Uterus (tissue), 4 donors: ENCODE results near the gene MED16. TPM values are rescaled to one million over a fixed set of nuclear protein-coding genes. Genes with fewer than 3 reads are reported as not detected.
"Not testable (repeated sequence)": the region's sequence is repeated elsewhere in the genome, so short reads cannot be mapped to it uniquely, and the experiment has no call there.

Experiments used
- DNase-seq, 2 donors: peaks; one replicate each; pipeline ENCODE4 v3.0.0-alpha.2; 2019 to 2020
- H3K27ac ChIP-seq, 2 donors: fragments of 200-600 bp; sonication (generic); 1 replicate in 1 of 2; 2 replicates in 1 of 2; pipeline ENCODE4 v1.5.1; 2016 to 2018
- H3K27me3 ChIP-seq, 2 donors: fragments of 200-600 bp; sonication (generic); one replicate each; pipeline ENCODE4 v1.5.1; 2018 to 2019; ENCODE audit warnings: control low read depth in 1 of 2
- H3K36me3 ChIP-seq, 2 donors: fragments of 200-600 bp; sonication (generic); one replicate each; pipeline ENCODE4 v1.5.1; 2019; ENCODE audit warnings: control low read depth in 1 of 2
- H3K4me1 ChIP-seq, 2 donors: fragments of 200-600 bp; sonication (generic); one replicate each; pipeline ENCODE4 v1.5.1; 2018 to 2019; ENCODE audit warnings: control low read depth in 1 of 2
- H3K4me3 ChIP-seq, 2 donors: fragments of 200-600 bp; sonication (generic); 1 replicate in 1 of 2; 2 replicates in 1 of 2; pipeline ENCODE4 v1.5.1; 2018 to 2019; ENCODE audit warnings: mild to moderate bottlenecking in 1 of 2
- H3K9me3 ChIP-seq, 2 donors: fragments of 200-600 bp; sonication (generic); one replicate each; pipeline ENCODE4 v1.5.1; 2019; ENCODE audit warnings: control low read depth in 1 of 2
- CTCF ChIP-seq, 4 experiments: fragments of 200-600 bp in 2 of 4; fragments of 450-650 bp in 2 of 4; sonication (generic) in 2 of 4; IDR thresholded peaks; one replicate each; pipeline ENCODE4 v1.5.1; 2016 to 2019; ENCODE audit warnings: antibody characterized with exemption in 4 of 4, mild to moderate bottlenecking in 2 of 4, moderate library complexity in 1 of 4
- POLR2A ChIP-seq, 2 donors: fragments of 450-650 bp; IDR thresholded peaks; one replicate each; pipeline ENCODE4 v1.6.1; 2016; ENCODE audit warnings: antibody characterized with exemption in 2 of 2, mild to moderate bottlenecking in 1 of 2, moderate library complexity in 1 of 2
- intact Hi-C: fragments of 100-400 bp; cut with DNase I; formaldehyde crosslinking; loops from one replicate; pipeline ENCODE4 v1.15.1; 2023; ENCODE audit warnings: low total_unique reads
- total RNA-seq, 4 donors: library from RNA; depleted of rRNA in 3 of 4; stranded (reverse); fragments of >200 nt in 3 of 4; gene quantifications; one replicate each; pipeline versions ENCODE4 v1.1.0 to v1.2.4, GENCODE V29; 2014 to 2023
- donor health status: DM: yes; HTN: yes; CAD: no.

MED16 gene
- total RNA-seq, 4 donors from 2014 or later = 12.0 to 69.1 (median 43.1) TPM

GRCh38 chr19:843180-843835 lies 49.7 kb downstream of the MED16 start:
- no peak for DNase-seq
- Histone ChIP-seq H3K4me1 (peaks cover 0 to 9% of the 10 kb centered on the region in 2 donors), H3K27ac (no peak overlapping the region), H3K9me3 (no peaks in the 10 kb centered on the region), H3K4me3 (no peak overlapping the region), H3K36me3 (no peaks in the 10 kb centered on the region), H3K27me3 (peaks cover 0 to 33% of the 10 kb centered on the region in 2 donors)
- no peak for TF ChIP-seq CTCF (IDR thresholded peaks at IDR 0.05)
- TF ChIP-seq POLR2A (IDR thresholded peaks at IDR 0.05) = no peak
- intact Hi-C loops = no loop called here

- H3K36me3 ChIP-seq, H3K27ac ChIP-seq, intact Hi-C loops, H3K4me1 ChIP-seq, DNase-seq, H3K4me3 ChIP-seq, H3K9me3 ChIP-seq: not testable (repeated sequence)
- peaks cover 0 to 33% of the 10 kb centered on the region in 2 donors for H3K27me3 ChIP-seq
These were observed 50.2 kb downstream of the MED16 start for GRCh38 chr19:842802-843179.

- Histone ChIP-seq H3K27ac (no peak within 1 kb of the TSS), H3K9me3 (no peaks in the 10 kb centered on the region), H3K36me3 (no peaks in the 10 kb centered on the region), H3K27me3 (peaks cover 0 to 25% of the 10 kb centered on the region in 2 donors), H3K4me1 (peaks cover 0 to 9% of the 10 kb centered on the region in 2 donors), H3K4me3 (no peak within 1 kb of the TSS)
- no peak for DNase-seq
- no peak for TF ChIP-seq CTCF (IDR thresholded peaks at IDR 0.05)
- no peak for TF ChIP-seq POLR2A (IDR thresholded peaks at IDR 0.05)
- intact Hi-C loops = no loop called here
These were observed 52.3 kb downstream of the MED16 start, which contains the start of gene PRTN3 for GRCh38 chr19:840519-841206. Gene PRTN3, plus strand, starts transcription at chr19:840999. Its CDS starts 10 bp downstream, at chr19:841009.

GRCh38 chr19:835210-835810 lies 57.7 kb downstream of the MED16 start:
- H3K36me3 ChIP-seq = no peaks in the 10 kb centered on the region
- H3K27ac ChIP-seq = no peak overlapping the region
- TF ChIP-seq CTCF (IDR thresholded peaks at IDR 0.05) (no peak), POLR2A (IDR thresholded peaks at IDR 0.05) (no peak)
- peaks cover 0 to 4% of the 10 kb centered on the region in 2 donors for H3K27me3 ChIP-seq
- no peaks in the 10 kb centered on the region for H3K9me3 ChIP-seq
- H3K4me1 ChIP-seq = no peaks in the 10 kb centered on the region
- intact Hi-C loops = no loop called here
- no peak overlapping the region for H3K4me3 ChIP-seq
- no peak for DNase-seq

- peaks cover 0 to 7% of the 10 kb centered on the region in 2 donors for H3K27me3 ChIP-seq
- no peaks in the 10 kb centered on the region for H3K9me3 ChIP-seq
- H3K4me1 ChIP-seq = no peaks in the 10 kb centered on the region
- no peaks in the 10 kb centered on the region for H3K36me3 ChIP-seq
- H3K4me3 ChIP-seq = no peak overlapping the region
- no peak overlapping the region for H3K27ac ChIP-seq
- no peak for TF ChIP-seq POLR2A (IDR thresholded peaks at IDR 0.05)
- TF ChIP-seq CTCF (IDR thresholded peaks at IDR 0.05) = no peak
- DNase-seq = no peak
- intact Hi-C loops = no loop called here
These were observed 58.8 kb downstream of the MED16 start for GRCh38 chr19:834216-834615.
